OCI-LY7 (cell line): ENCODE measurements around the gene CABCOCO1. TPM values are rescaled to one million over a fixed set of nuclear protein-coding genes. Genes with fewer than 3 reads are reported as not detected.

ENCODE experiments used
- BruUV-seq: library from RNA; stranded (reverse); fragments of 400-500 nt; replicated peaks from 2 replicates; lab custom pipeline; 2021; lab: Mats Ljungman, UMichigan
- CTCF ChIA-PET: fragments of 300-600 bp; sonication (Branson Sonifier 250); formaldehyde crosslinking; loops from one replicate; lab custom pipeline; 2022; ENCODE audit warnings: antibody characterized with exemption; ENCODE audit not compliant: unreplicated experiment; lab: Charles Lee
- POLR2A ChIA-PET: fragments of 300-600 bp; sonication (Branson Sonifier 250); formaldehyde crosslinking; loops from one replicate; lab custom pipeline; 2022; ENCODE audit warnings: antibody characterized with exemption; lab: Charles Lee
- DNase-seq: peaks from one replicate; pipeline ENCODE4 v3.0.0-alpha.2; 2015; ENCODE audit warnings: low spot score
- H2AFZ ChIP-seq: fragments of 200-600 bp; sonication (generic), shearing (Covaris generic); 2 replicates; pipeline ENCODE4 v1.6.1; 2014; ENCODE audit warnings: mild to moderate bottlenecking, antibody characterized with exemption, low read length, moderate library complexity
- H3K27ac ChIP-seq: fragments of 200-600 bp; sonication (generic); 2 replicates; pipeline ENCODE4 v1.5.1; 2014; ENCODE audit warnings: mixed run types, low read depth, mild to moderate bottlenecking, moderate library complexity, low read length, inconsistent platforms; ENCODE audit not compliant: poor library complexity, severe bottlenecking
- H3K36me3 ChIP-seq: fragments of 200-600 bp; sonication (generic); 2 replicates; pipeline ENCODE4 v1.6.1; 2014; ENCODE audit warnings: mild to moderate bottlenecking, antibody characterized with exemption, low read length, moderate library complexity, mixed read lengths; ENCODE audit not compliant: insufficient read depth
- H3K4me1 ChIP-seq: fragments of 200-600 bp; sonication (generic); 2 replicates; pipeline ENCODE4 v1.5.1; 2014; ENCODE audit warnings: mild to moderate bottlenecking, low read length; ENCODE audit not compliant: insufficient read depth, poor library complexity, severe bottlenecking
- H3K4me2 ChIP-seq: fragments of 200-600 bp; sonication (generic); 2 replicates; pipeline ENCODE4 v1.6.1; 2014; ENCODE audit warnings: mild to moderate bottlenecking, low read length
- H3K4me3 ChIP-seq: fragments of 200-600 bp; sonication (generic); 2 replicates; pipeline ENCODE4 v1.5.1; 2014; ENCODE audit warnings: mild to moderate bottlenecking, low read depth, low read length; ENCODE audit not compliant: poor library complexity, severe bottlenecking
- H3K79me2 ChIP-seq: fragments of 200-600 bp; sonication (generic); 2 replicates; pipeline ENCODE4 v1.6.1; 2016; ENCODE audit warnings: low read depth, mild to moderate bottlenecking, low read length, moderate library complexity, mixed read lengths; ENCODE audit not compliant: insufficient read depth
- H3K9me2 ChIP-seq: fragments of 200-600 bp; sonication (generic); 2 replicates; pipeline ENCODE4 v1.6.1; 2016; ENCODE audit warnings: mild to moderate bottlenecking, low read length, mixed read lengths; ENCODE audit not compliant: insufficient read depth
- H3K9me3 ChIP-seq: fragments of 200-600 bp; sonication (generic); 2 replicates; pipeline ENCODE4 v1.6.1; 2014; ENCODE audit warnings: mild to moderate bottlenecking, mixed run types, low read length, mixed read lengths
- H4K20me1 ChIP-seq: fragments of 200-600 bp; sonication (generic); 2 replicates; pipeline ENCODE4 v1.6.1; 2014; ENCODE audit warnings: mild to moderate bottlenecking, antibody characterized with exemption, low read length, moderate library complexity, mixed read lengths; ENCODE audit not compliant: insufficient read depth
- CTCF ChIP-seq: fragments of 200-600 bp; sonication (generic); conservative IDR thresholded peaks from 2 replicates; pipeline ENCODE4 v1.5.1; 2014; ENCODE audit warnings: mild to moderate bottlenecking, antibody characterized with exemption, low read length, moderate library complexity, mixed read lengths
- EZH2phosphoT487 ChIP-seq: fragments of 200-600 bp; sonication (generic); IDR thresholded peaks from 2 replicates; pipeline ENCODE4 v1.6.1; 2018; ENCODE audit warnings: low read depth, borderline replicate concordance, mild to moderate bottlenecking, mixed run types, antibody characterized with exemption, low read length, moderate library complexity, mixed read lengths
- intact Hi-C: fragments of 100-400 bp; cut with micrococcal nuclease; formaldehyde crosslinking; loops from one replicate; pipeline ENCODE4 v1.10.0; 2022; ENCODE audit not compliant: unreplicated experiment
- total RNA-seq, 2 experiments: library from RNA; depleted of rRNA in 1 of 2; stranded (reverse); fragments of >200 nt in 1 of 2; shearing (Covaris generic) in 1 of 2; gene quantifications; 2 replicates each; pipeline ENCODE4 v1.2.3, GENCODE V29; 2014 to 2022

The CABCOCO1 gene
- total RNA-seq, 2 experiments from 2014 or later = not detected

GRCh38 chr10:61701055-61701705, 38.5 kb downstream of the CABCOCO1 start:
- TF ChIP-seq CTCF (0 out of 2 replicates have a peak, but pooled peaks have one; percentile 17), EZH2phosphoT487 (no peak)
- intact Hi-C loops = no loop called here
- Histone ChIP-seq H3K79me2 (no peaks in the 10 kb centered on the region), H2AFZ (no peak overlapping the region), H4K20me1 (no peaks in the 10 kb centered on the region), H3K9me2 (no peaks in the 10 kb centered on the region), H3K4me2 (no peak overlapping the region), H3K9me3 (no peaks in the 10 kb centered on the region), H3K27ac (no peak overlapping the region), H3K4me1 (no peaks in the 10 kb centered on the region), H3K36me3 (no peaks in the 10 kb centered on the region), H3K4me3 (no peak overlapping the region)
- ChIA-PET POLR2A (no interaction called here), CTCF (no interaction called here)
- DNase-seq = no peak
- no TSS peak for BruUV-seq

- no peak for DNase-seq
- TF ChIP-seq EZH2phosphoT487 = no peak
- no peak for TF ChIP-seq CTCF
- CTCF ChIA-PET = no interaction called here
- Histone ChIP-seq H3K36me3 (no peaks in the 10 kb centered on the region), H3K4me1 (no peaks in the 10 kb centered on the region), H4K20me1 (no peaks in the 10 kb centered on the region), H3K79me2 (no peaks in the 10 kb centered on the region), H3K4me3 (no peak overlapping the region), H3K27ac (no peak overlapping the region), H3K4me2 (no peak overlapping the region), H3K9me2 (no peaks in the 10 kb centered on the region), H3K9me3 (no peaks in the 10 kb centered on the region), H2AFZ (no peak overlapping the region)
- no TSS peak for BruUV-seq
- POLR2A ChIA-PET = interaction anchor here (0.7 kb wide), 1 partner anchor 1398 kb away, joined by 6 read pairs; no protein-coding TSS in a partner anchor
- intact Hi-C loops = no loop called here
Observed at GRCh38 chr10:61701706-61702105, 39.0 kb downstream of the CABCOCO1 start.

- no TSS peak for BruUV-seq
- H3K4me1 ChIP-seq = no peaks in the 10 kb centered on the region
- H3K79me2 ChIP-seq = no peaks in the 10 kb centered on the region
- DNase-seq = no peak
- no peaks in the 10 kb centered on the region for H3K9me2 ChIP-seq
- intact Hi-C loops = no loop called here
- H4K20me1 ChIP-seq = no peaks in the 10 kb centered on the region
- H3K27ac ChIP-seq = no peak overlapping the region
- ChIA-PET CTCF (no interaction called here), POLR2A (interaction anchor here (0.7 kb wide), 2 partner anchors 389 to 1397 kb away, joined by 3 to 6 read pairs; no protein-coding TSS in a partner anchor)
- no peak overlapping the region for H3K4me2 ChIP-seq
- H2AFZ ChIP-seq = no peak overlapping the region
- no peak overlapping the region for H3K4me3 ChIP-seq
- no peaks in the 10 kb centered on the region for H3K36me3 ChIP-seq
- TF ChIP-seq EZH2phosphoT487 (no peak), CTCF (no peak)
- no peaks in the 10 kb centered on the region for H3K9me3 ChIP-seq
Observed at GRCh38 chr10:61702584-61702983, 39.9 kb downstream of the CABCOCO1 start.
